GM23338 (cell line): ENCODE results near the gene STX5. TPM values are rescaled to one million over a fixed set of nuclear protein-coding genes. Genes with fewer than 3 reads are reported as not detected.
A peak's percentile ranks its signal among the peaks of the same experiment; 100 is the strongest.

Experiments used
- microRNA-seq: library from miRNA; unstranded; fragments of <30 nt; microRNA quantifications from one replicate; pipeline ENCODE4, GENCODE V29; 2017
- polyA plus RNA-seq: library from polyadenylated mRNA; unstranded; fragments of >200 nt; fragmentation: Nextera tagmentation; extraction: Ambion mirVana; gene quantifications from 2 replicates; pipeline ENCODE4 v1.2.1, GENCODE V29; 2016
- small RNA-seq: library from RNA; depleted of rRNA; stranded (forward); fragments of <200 nt; gene quantifications from one replicate; pipeline ENCODE3, GENCODE V24; 2014; ENCODE audit warnings: low replicate concordance
- total RNA-seq: library from RNA; depleted of rRNA; stranded (reverse); fragments of >200 nt; shearing (Covaris generic); gene quantifications from 2 replicates; pipeline ENCODE4 v1.2.3, GENCODE V29; 2014; rRNA removed

Gene STX5
- total and polyA plus RNA-seq, 2 experiments from 2014 or later = 7.7 to 22.2 TPM

Small RNA genes within 50 kb of the gene (microRNA-seq; reads per million reads assigned to microRNA genes)
- gene MIR6514 = not detected
- gene MIR6748 = not detected

Small RNA genes within 50 kb of the gene (small RNA-seq; reads per million reads assigned to genes)
- gene MIR6514 = not detected
- not detected for gene RF00099
- not detected for gene RNU6-118P
- gene SNORD22 = not detected
- not detected for gene SNORD26
- gene SNORD27 = not detected
- gene SNORD28 = not detected
- 1,082 reads per million, percentile 100 among the genes with 10 or more reads in this experiment for gene SNORD30

Other genes with a start within 250 kb of the STX5 start
- 15.2 and 22.2 TPM in 2 replicates for gene TUT1, start 240.5 kb downstream of the STX5 start, total RNA-seq
- gene TUT1, start 240.5 kb downstream of the STX5 start, polyA plus RNA-seq = 12.8 and 14.0 TPM in 2 replicates
- 93.6 and 102 TPM in 2 replicates for gene MTA2, start 230.2 kb downstream of the STX5 start, total RNA-seq
- 22.1 and 22.9 TPM in 2 replicates for gene MTA2, start 230.2 kb downstream of the STX5 start, polyA plus RNA-seq
- 17.1 and 19.3 TPM in 2 replicates for gene EML3, start 219.3 kb downstream of the STX5 start, total RNA-seq
- gene EML3, start 219.3 kb downstream of the STX5 start, polyA plus RNA-seq = 15.4 and 15.5 TPM in 2 replicates
- 0.24 TPM in 1 of 2 replicates, not detected in the other for gene ROM1, start 218.8 kb downstream of the STX5 start, total RNA-seq
- 0.65 and 0.89 TPM in 2 replicates for gene ROM1, start 218.8 kb downstream of the STX5 start, polyA plus RNA-seq
- 18.4 and 21.1 TPM in 2 replicates for gene B3GAT3, start 210.1 kb downstream of the STX5 start, total RNA-seq
- gene B3GAT3, start 210.1 kb downstream of the STX5 start, polyA plus RNA-seq = 16.4 and 16.6 TPM in 2 replicates
- gene GANAB, start 185.4 kb downstream of the STX5 start, total RNA-seq = 267 and 272 TPM in 2 replicates
- gene GANAB, start 185.4 kb downstream of the STX5 start, polyA plus RNA-seq = 76.8 and 82.3 TPM in 2 replicates
- 33.4 and 37.2 TPM in 2 replicates for gene INTS5, start 178.7 kb downstream of the STX5 start, total RNA-seq
- gene INTS5, start 178.7 kb downstream of the STX5 start, polyA plus RNA-seq = 5.7 TPM in 2 replicates
- gene C11orf98, start 166.8 kb downstream of the STX5 start, total RNA-seq = 110 and 132 TPM in 2 replicates
- 479 and 507 TPM in 2 replicates for gene C11orf98, start 166.8 kb downstream of the STX5 start, polyA plus RNA-seq
- gene CSKMT, start 166.7 kb downstream of the STX5 start, total RNA-seq = 8.0 and 26.4 TPM in 2 replicates
- gene CSKMT, start 166.7 kb downstream of the STX5 start, polyA plus RNA-seq = 25.6 and 30.0 TPM in 2 replicates
- 13.0 and 15.9 TPM in 2 replicates for gene UQCC3, start 160.4 kb downstream of the STX5 start, total RNA-seq
- gene UQCC3, start 160.4 kb downstream of the STX5 start, polyA plus RNA-seq = 53.9 and 54.7 TPM in 2 replicates
- gene LBHD1, start 159.8 kb downstream of the STX5 start, total RNA-seq = 2.8 TPM in 2 replicates
- 1.5 and 2.9 TPM in 2 replicates for gene LBHD1, start 159.8 kb downstream of the STX5 start, polyA plus RNA-seq
- gene UBXN1, start 153.0 kb downstream of the STX5 start, total RNA-seq = 62.0 and 132 TPM in 2 replicates
- gene UBXN1, start 153.0 kb downstream of the STX5 start, polyA plus RNA-seq = 126 and 132 TPM in 2 replicates
- gene LRRN4CL, start 142.5 kb downstream of the STX5 start, total RNA-seq = 0.12 and 0.21 TPM in 2 replicates
- gene LRRN4CL, start 142.5 kb downstream of the STX5 start, polyA plus RNA-seq = 0.08 and 0.10 TPM in 2 replicates
- 49.0 and 60.2 TPM in 2 replicates for gene BSCL2, start 124.6 kb downstream of the STX5 start, total RNA-seq
- gene BSCL2, start 124.6 kb downstream of the STX5 start, polyA plus RNA-seq = 81.7 and 91.5 TPM in 2 replicates
- gene GNG3, start 124.4 kb downstream of the STX5 start, total RNA-seq = 0.82 and 2.1 TPM in 2 replicates
- 5.7 and 7.2 TPM in 2 replicates for gene GNG3, start 124.4 kb downstream of the STX5 start, polyA plus RNA-seq
- gene HNRNPUL2, start 104.6 kb downstream of the STX5 start, total RNA-seq = 18.3 and 21.7 TPM in 2 replicates
- gene HNRNPUL2, start 104.6 kb downstream of the STX5 start, polyA plus RNA-seq = 9.4 and 10.9 TPM in 2 replicates
- gene TTC9C, start 103.6 kb downstream of the STX5 start, total RNA-seq = 27.5 and 51.4 TPM in 2 replicates
- gene TTC9C, start 103.6 kb downstream of the STX5 start, polyA plus RNA-seq = 42.0 and 42.6 TPM in 2 replicates
- gene ZBTB3, start 77.9 kb downstream of the STX5 start, total RNA-seq = 82.6 and 91.7 TPM in 2 replicates
- gene ZBTB3, start 77.9 kb downstream of the STX5 start, polyA plus RNA-seq = 47.8 and 52.2 TPM in 2 replicates
- gene POLR2G, start 70.5 kb downstream of the STX5 start, total RNA-seq = 101 and 117 TPM in 2 replicates
- gene POLR2G, start 70.5 kb downstream of the STX5 start, polyA plus RNA-seq = 193 and 196 TPM in 2 replicates
- 30.6 and 50.6 TPM in 2 replicates for gene TAF6L, start 60.7 kb downstream of the STX5 start, total RNA-seq
- gene TAF6L, start 60.7 kb downstream of the STX5 start, polyA plus RNA-seq = 21.8 and 23.0 TPM in 2 replicates
- 15.3 and 17.5 TPM in 2 replicates for gene TMEM179B, start 44.6 kb downstream of the STX5 start, total RNA-seq
- gene TMEM179B, start 44.6 kb downstream of the STX5 start, polyA plus RNA-seq = 10.6 and 16.9 TPM in 2 replicates
- 35.6 and 46.1 TPM in 2 replicates for gene TMEM223, start 40.0 kb downstream of the STX5 start, total RNA-seq
- gene TMEM223, start 40.0 kb downstream of the STX5 start, polyA plus RNA-seq = 59.6 and 69.1 TPM in 2 replicates
- 31.8 and 33.8 TPM in 2 replicates for gene NXF1, start 26.6 kb downstream of the STX5 start, total RNA-seq
- 31.1 and 31.7 TPM in 2 replicates for gene NXF1, start 26.6 kb downstream of the STX5 start, polyA plus RNA-seq
- gene TEX54, start 790 bp upstream of the STX5 start, total RNA-seq = not detected in 2 replicates
- 1.3 and 1.9 TPM in 2 replicates for gene TEX54, start 790 bp upstream of the STX5 start, polyA plus RNA-seq
- 109 and 136 TPM in 2 replicates for gene WDR74, start 7.5 kb upstream of the STX5 start, total RNA-seq
- 94.4 and 95.8 TPM in 2 replicates for gene WDR74, start 7.5 kb upstream of the STX5 start, polyA plus RNA-seq
- gene SLC3A2, start 48.8 kb upstream of the STX5 start, total RNA-seq = 375 and 425 TPM in 2 replicates
- gene SLC3A2, start 48.8 kb upstream of the STX5 start, polyA plus RNA-seq = 240 and 241 TPM in 2 replicates
- 0.14 TPM in 1 of 2 replicates, not detected in the other for gene CHRM1, start 89.3 kb upstream of the STX5 start, total RNA-seq
- 0.30 and 0.44 TPM in 2 replicates for gene CHRM1, start 89.3 kb upstream of the STX5 start, polyA plus RNA-seq
- gene SLC22A6, start 152.9 kb upstream of the STX5 start, total RNA-seq = not detected in 2 replicates
- not detected in 2 replicates for gene SLC22A6, start 152.9 kb upstream of the STX5 start, polyA plus RNA-seq
- not detected in 2 replicates for gene SLC22A8, start 183.8 kb upstream of the STX5 start, total RNA-seq
- not detected in 2 replicates for gene SLC22A8, start 183.8 kb upstream of the STX5 start, polyA plus RNA-seq